Measurements from ENCODE around the gene GALNT9.
A peak's percentile ranks its signal among the peaks of the same experiment; 100 is the strongest.

The GALNT9 gene

GRCh38 chr12:132167611-132168310, 161.6 kb downstream of the GALNT9 start:
- in situ Hi-C loops (cut with HindIII; ENCODE audit: low sequenced_read_pairs): no loop called here
- no peak for TF ChIP-seq CTCF (IDR thresholded peaks at IDR 0.05; ENCODE audit: low read depth, low read length)
- no peak overlapping the region for H3K4me3 ChIP-seq (ENCODE audit: low read depth, low read length)
- no peak for DNase-seq (ENCODE audit: low read depth, low spot score)

GRCh38 chr12:132166801-132167591, 162.4 kb downstream of the GALNT9 start:
- DNase-seq (ENCODE audit: low read depth, low spot score): no peak
- no peak overlapping the region for H3K4me3 ChIP-seq (ENCODE audit: low read depth, low read length)
- TF ChIP-seq CTCF (IDR thresholded peaks at IDR 0.05; ENCODE audit: low read depth, low read length): no peak
- in situ Hi-C loops (cut with HindIII; ENCODE audit: low sequenced_read_pairs): no loop called here

GRCh38 chr12:132166093-132166492, 163.3 kb downstream of the GALNT9 start:
- TF ChIP-seq CTCF (IDR thresholded peaks at IDR 0.05; ENCODE audit: low read depth, low read length): no peak
- in situ Hi-C loops (cut with HindIII; ENCODE audit: low sequenced_read_pairs): no loop called here
- no peak for DNase-seq (ENCODE audit: low read depth, low spot score)
- H3K4me3 ChIP-seq (ENCODE audit: low read depth, low read length): no peak overlapping the region

GRCh38 chr12:132165584-132165983, 163.8 kb downstream of the GALNT9 start:
- no peak for TF ChIP-seq CTCF (IDR thresholded peaks at IDR 0.05; ENCODE audit: low read depth, low read length)
- no peak for DNase-seq (ENCODE audit: low read depth, low spot score)
- in situ Hi-C loops (cut with HindIII; ENCODE audit: low sequenced_read_pairs): no loop called here
- H3K4me3 ChIP-seq (ENCODE audit: low read depth, low read length): no peak overlapping the region

GRCh38 chr12:132164426-132164825, 165.0 kb downstream of the GALNT9 start:
- in situ Hi-C loops (cut with HindIII; ENCODE audit: low sequenced_read_pairs): no loop called here
- no peak overlapping the region for H3K4me3 ChIP-seq (ENCODE audit: low read depth, low read length)
- DNase-seq (ENCODE audit: low read depth, low spot score): no peak
- no peak for TF ChIP-seq CTCF (IDR thresholded peaks at IDR 0.05; ENCODE audit: low read depth, low read length)

- H3K4me3 ChIP-seq (ENCODE audit: low read depth, low read length): no peak overlapping the region
- peak; percentile 19 for TF ChIP-seq CTCF (IDR thresholded peaks at IDR 0.05; ENCODE audit: low read depth, low read length)
- no peak for DNase-seq (ENCODE audit: low read depth, low spot score)
- in situ Hi-C loops (cut with HindIII; ENCODE audit: low sequenced_read_pairs): no loop called here
Measured at GRCh38 chr12:132163911-132164288, 165.5 kb downstream of the GALNT9 start.
